GM23248 (cell line): ENCODE measurements around the gene TMEM44.

Experiments used
- EZH2 ChIP-seq: fragments of 200-600 bp; sonication (generic); IDR thresholded peaks from 2 replicates; pipeline ENCODE4 v1.6.1; 2018; ENCODE audit warnings: antibody characterized with exemption, mild to moderate bottlenecking; ENCODE audit not compliant: insufficient read depth, poor library complexity, severe bottlenecking
- EZH2phosphoT487 ChIP-seq: fragments of 200-600 bp; sonication (generic); IDR thresholded peaks from 2 replicates; pipeline ENCODE4 v1.6.1; 2018; ENCODE audit warnings: antibody characterized with exemption, moderate library complexity, mild to moderate bottlenecking, low read depth; ENCODE audit not compliant: insufficient read depth

- TF ChIP-seq EZH2 (no peak), EZH2phosphoT487 (no peak)
These were observed at the start of gene TMEM44 for GRCh38 chr3:194633349-194634004.
